Measurements from ENCODE around the gene PPP3CA.
"Not testable (repeated sequence)": the region's sequence is repeated elsewhere in the genome, so short reads cannot be mapped to it uniquely, and the experiment has no call there.

The PPP3CA gene

GRCh38 chr4:101254776-101255175 lies 92.5 kb downstream of the PPP3CA start:
- DNase-seq (ENCODE audit: low spot score), result no peak

GRCh38 chr4:101253121-101253520 lies 94.2 kb downstream of the PPP3CA start:
- no peak for DNase-seq (ENCODE audit: low spot score)

DNA sequence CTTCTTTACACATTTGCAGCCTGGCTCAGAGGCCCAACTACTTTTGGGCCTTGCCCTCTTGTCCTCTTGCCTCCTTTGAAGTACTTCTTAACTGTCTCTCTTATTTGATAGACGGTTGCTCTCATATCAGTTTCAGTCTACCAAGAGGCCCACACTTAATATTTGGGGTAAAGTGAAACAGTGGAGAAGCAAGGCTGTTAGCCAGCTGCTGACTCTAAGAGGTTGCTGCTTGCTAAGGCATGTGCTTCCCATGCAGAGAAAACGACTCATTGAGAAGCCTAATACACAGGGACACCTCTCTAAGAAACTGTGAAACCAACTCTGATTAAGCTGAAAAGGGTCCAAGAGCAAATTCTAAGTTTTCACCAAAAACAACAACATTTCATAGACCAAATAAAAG lies 94.6 kb downstream of the PPP3CA start:
- no peak for DNase-seq (ENCODE audit: low spot score)

GRCh38 chr4:101251261-101251660 lies 96.1 kb downstream of the PPP3CA start:
- no peak for DNase-seq (ENCODE audit: low spot score)

DNA sequence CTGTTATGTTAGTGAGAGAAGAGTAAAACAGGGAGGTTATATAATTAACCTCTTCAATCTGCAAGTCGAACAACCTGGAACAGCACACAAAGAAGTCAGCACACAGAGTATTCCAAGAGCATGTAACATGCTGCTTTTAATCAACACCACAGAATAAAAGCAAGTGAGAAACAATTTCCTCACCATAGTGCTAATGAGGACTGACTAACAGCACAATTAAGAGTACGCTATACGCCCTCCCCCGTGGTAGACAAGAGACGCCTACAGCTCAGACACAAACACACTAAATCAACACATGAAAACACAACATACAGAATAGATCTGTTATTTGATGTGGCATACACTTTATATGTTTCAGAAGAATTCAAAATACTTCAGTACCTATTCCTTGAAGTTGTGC lies 103.0 kb downstream of the PPP3CA start:
- DNase-seq (ENCODE audit: low spot score), result no peak

- no peak for DNase-seq (ENCODE audit: low spot score)
Observed at GRCh38 chr4:101242441-101242840, 104.9 kb downstream of the PPP3CA start.

DNA sequence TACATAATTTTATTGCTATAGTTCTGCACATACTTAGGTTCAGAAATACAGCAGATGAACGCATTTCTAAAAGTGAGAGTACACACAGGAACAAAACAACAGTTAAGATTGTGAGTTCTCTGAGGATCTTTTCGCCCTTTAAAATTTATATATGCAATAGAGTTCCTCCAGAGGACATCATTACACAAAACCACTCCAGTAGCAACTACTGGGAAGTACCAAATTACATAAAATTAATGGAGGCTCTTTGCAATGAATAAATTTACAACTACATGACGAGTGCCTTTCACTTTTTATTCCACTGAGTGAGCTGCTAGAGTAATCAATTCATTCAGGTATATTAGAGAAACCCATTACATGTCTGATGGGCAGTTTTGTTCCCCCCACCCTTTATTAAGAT lies 107.2 kb downstream of the PPP3CA start:
- no peak for DNase-seq (ENCODE audit: low spot score)

DNA sequence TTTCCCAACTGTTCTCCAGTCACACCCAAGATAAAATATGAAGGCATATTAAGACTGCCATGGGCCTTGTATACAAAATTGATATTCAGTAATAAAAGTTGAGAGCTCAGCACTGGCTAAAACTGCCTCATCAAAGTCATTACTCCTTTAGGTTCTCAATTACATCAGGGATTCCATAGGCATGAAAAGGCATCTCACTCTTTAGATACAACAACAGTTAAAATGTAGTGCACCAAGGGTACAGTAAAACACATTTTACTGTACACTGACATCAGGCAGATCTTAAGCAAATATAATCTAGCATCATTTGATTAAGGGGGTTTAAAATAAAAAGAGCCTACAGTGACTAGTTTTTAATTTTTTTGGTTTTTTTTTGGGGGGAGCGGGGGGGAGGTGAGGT lies 107.7 kb downstream of the PPP3CA start:
- no peak for DNase-seq (ENCODE audit: low spot score)

- no peak for DNase-seq (ENCODE audit: low spot score)
Observed at GRCh38 chr4:101238706-101239105, 108.6 kb downstream of the PPP3CA start.

DNA sequence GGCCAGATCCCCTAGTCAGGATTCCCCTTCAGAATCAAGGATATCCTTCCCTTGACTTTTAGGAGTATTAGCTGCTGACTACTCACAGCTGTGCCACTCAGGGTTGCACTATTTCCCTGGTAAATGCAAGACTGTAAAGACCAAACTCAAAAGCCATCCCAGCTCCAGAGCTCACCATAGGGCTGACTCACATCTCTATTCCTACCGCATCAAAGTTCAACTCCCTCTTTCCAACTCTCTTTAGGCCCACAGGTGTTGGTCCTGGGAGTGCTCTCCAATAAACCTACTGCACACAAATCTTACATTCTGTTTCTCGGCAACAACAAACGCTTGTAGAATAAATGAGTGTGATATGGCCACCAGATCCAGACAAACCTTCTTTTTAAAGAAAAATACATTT lies 109.6 kb downstream of the PPP3CA start:
- DNase-seq (ENCODE audit: low spot score), result no peak

DNA sequence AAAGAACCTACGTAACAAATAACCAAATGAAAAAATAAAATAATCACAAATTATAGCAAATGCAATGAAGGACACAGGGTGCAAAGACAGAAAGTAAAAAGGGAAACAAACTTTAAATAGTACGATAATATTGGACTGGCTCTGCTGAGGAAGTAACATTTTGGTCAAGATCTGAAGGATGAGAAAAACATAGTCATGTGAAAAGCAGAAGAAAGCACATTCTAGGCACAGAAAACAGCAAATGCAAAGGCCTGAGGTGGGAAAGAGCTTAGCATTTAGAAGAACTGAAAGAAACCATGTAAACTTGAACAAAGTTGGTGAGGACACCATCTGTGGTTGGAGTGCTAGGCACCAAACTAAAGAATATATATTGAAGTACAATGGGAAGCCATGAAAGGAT lies 111.2 kb downstream of the PPP3CA start:
- no peak for DNase-seq (ENCODE audit: low spot score)

GRCh38 chr4:101234141-101234540 lies 113.2 kb downstream of the PPP3CA start:
- not testable (repeated sequence) for DNase-seq (ENCODE audit: low spot score)

GRCh38 chr4:101232074-101232776 lies 115.1 kb downstream of the PPP3CA start:
- no peak for DNase-seq (ENCODE audit: low spot score)

DNA sequence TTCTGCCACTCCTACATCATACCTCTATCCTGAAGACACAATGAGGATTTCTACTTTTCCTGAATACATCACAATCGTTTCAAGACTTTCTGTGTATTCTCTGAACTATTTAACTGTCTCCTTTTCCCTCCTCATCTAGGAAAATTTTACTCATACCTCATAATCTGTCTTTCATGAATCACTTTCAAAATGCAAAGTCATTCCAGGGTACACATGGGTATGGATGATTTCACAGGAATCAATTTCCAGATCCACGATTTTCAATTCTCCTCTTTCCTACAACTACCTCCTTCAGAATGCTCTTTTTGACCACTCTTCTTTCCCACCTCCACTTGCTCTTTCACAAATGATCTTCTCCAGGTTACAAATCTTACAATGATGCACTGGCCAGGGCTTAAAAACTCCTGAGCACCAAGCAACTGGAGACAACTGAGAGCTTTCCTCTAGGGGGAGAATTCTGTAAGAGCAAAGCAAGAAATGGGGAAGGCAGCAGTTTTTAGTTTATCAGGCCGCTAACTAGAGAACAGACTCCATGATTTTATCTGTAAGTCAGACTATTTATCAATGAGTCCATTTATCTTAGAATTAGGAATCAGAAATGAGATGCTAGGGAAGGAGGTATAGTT lies 116.4 kb downstream of the PPP3CA start:
- no peak for DNase-seq (ENCODE audit: low spot score)

- no peak for DNase-seq (ENCODE audit: low spot score)
Observed at GRCh38 chr4:101229116-101229515, 118.2 kb downstream of the PPP3CA start.

DNA sequence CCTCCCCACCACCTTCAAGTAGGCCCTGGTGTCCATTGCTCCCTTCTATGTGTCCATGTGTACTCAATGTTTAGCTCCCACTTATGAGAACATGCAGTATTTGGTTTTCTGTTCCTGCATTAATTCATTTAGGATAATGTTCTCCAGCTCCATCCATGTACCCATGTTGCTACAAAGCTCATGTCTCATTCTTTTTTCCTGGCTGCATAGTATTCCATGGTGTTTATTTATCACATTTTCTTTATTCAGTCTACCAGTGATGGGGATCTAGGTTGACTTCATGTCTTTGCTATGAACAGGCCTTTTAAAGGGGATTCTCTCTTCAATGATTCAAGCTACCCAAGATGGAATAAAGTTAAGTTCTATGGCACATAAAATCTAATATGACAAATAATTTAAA lies 119.6 kb downstream of the PPP3CA start:
- no peak for DNase-seq (ENCODE audit: low spot score)

- no peak for DNase-seq (ENCODE audit: low spot score)
Observed at GRCh38 chr4:101224358-101225218, 122.7 kb downstream of the PPP3CA start.

DNA sequence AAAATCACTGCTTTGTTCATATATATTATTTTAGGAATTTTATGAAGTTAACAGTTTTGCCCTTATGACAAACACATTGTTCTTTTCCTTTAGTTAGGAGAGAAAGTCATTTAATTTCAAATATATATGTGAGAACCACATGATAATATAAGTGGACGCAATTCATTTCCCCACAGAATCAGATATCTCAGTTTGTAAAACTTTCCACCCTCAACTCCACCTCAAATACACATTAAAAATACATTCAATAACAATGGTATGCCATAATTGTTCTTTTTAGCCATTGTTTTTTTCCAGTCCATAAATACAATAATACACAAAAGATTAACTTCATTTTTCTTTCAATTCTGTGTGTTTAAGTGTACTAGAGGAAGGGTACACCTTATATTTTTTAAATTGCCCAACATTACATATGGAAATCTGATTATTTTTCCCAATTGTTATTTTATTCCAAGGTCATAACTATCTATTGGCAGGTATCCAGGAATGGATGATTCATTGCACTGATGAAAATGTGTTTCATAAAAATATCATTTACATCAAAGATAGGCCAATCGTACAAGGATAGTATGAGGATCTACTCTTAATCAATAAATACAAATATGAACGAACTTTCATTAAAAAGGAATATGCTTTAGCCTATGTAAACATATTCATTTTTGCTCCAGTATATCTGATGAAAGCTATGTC lies 125.0 kb downstream of the PPP3CA start:
- no peak for DNase-seq (ENCODE audit: low spot score)

GRCh38 chr4:101221294-101221693 lies 126.0 kb downstream of the PPP3CA start:
- no peak for DNase-seq (ENCODE audit: low spot score)

GRCh38 chr4:101218894-101219293 lies 128.4 kb downstream of the PPP3CA start:
- DNase-seq (ENCODE audit: low spot score), result no peak

DNA sequence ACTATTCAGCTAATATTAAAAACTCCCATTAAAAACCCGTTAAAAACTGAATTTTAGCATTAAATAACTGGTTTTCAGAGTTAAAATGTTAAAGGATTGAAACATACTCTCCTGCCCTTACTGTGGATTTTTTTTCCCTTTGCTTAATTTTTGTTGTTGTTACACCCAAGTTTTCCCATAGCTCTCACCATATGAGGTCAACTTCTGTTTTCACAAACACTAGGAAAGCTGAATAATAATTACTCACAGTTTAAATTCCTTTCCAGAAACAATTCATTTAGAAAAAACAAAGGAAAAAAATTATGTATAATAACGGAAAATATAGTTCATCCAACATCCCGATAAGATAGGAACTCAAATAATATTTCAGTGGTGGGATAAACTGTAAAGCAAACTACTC lies 129.0 kb downstream of the PPP3CA start:
- no peak for DNase-seq (ENCODE audit: low spot score)

GRCh38 chr4:101217353-101218031 lies 129.8 kb downstream of the PPP3CA start:
- no peak for DNase-seq (ENCODE audit: low spot score)
